Parathyroid adenoma (tissue), 2 donors: ENCODE measurements around the gene ZFYVE16.
"Not testable (repeated sequence)": the region's sequence is repeated elsewhere in the genome, so short reads cannot be mapped to it uniquely, and the experiment has no call there.

Source experiments
- H2AFZ ChIP-seq: fragments of 300-600 bp; sonication (generic); one replicate; pipeline ENCODE4 v1.7.0; 2017; ENCODE audit warnings: antibody characterized with exemption, mild to moderate bottlenecking
- H3K27ac ChIP-seq: fragments of 300-600 bp; sonication (generic); one replicate; pipeline ENCODE4 v1.7.0; 2017
- H3K27me3 ChIP-seq: fragments of 300-600 bp; sonication (generic); one replicate; pipeline ENCODE4 v1.7.0; 2017; ENCODE audit warnings: low read length; ENCODE audit not compliant: control insufficient read depth, insufficient read depth
- H3K36me3 ChIP-seq: fragments of 300-600 bp; sonication (generic); one replicate; pipeline ENCODE4 v1.7.0; 2017; ENCODE audit warnings: low read length; ENCODE audit not compliant: control insufficient read depth, insufficient read depth
- H3K4me1 ChIP-seq: fragments of 300-600 bp; sonication (generic); one replicate; pipeline ENCODE4 v1.7.0; 2017; ENCODE audit warnings: control low read depth
- H3K4me2 ChIP-seq: fragments of 300-600 bp; sonication (generic); one replicate; pipeline ENCODE4 v1.7.0; 2017; ENCODE audit warnings: low read length
- H3K4me3 ChIP-seq: fragments of 300-600 bp; sonication (generic); one replicate; pipeline ENCODE4 v1.7.0; 2017; ENCODE audit warnings: low read depth, low read length
- H3K79me2 ChIP-seq: fragments of 300-600 bp; sonication (generic); one replicate; pipeline ENCODE4 v1.7.0; 2017; ENCODE audit warnings: control low read depth
- H3K9ac ChIP-seq: fragments of 300-600 bp; sonication (generic); one replicate; pipeline ENCODE4 v1.7.0; 2017; ENCODE audit warnings: mild to moderate bottlenecking
- H3K9me3 ChIP-seq: fragments of 300-600 bp; sonication (generic); one replicate; pipeline ENCODE4 v1.7.0; 2017; ENCODE audit warnings: low read length; ENCODE audit not compliant: control insufficient read depth
- TF ChIP-seq, protein P1 (sequence below): fragments of 300-600 bp; sonication (generic); IDR thresholded peaks from one replicate; pipeline ENCODE4 v1.7.0; 2017; ENCODE audit warnings: antibody characterized with exemption, mild to moderate bottlenecking
- donor health status: primary hyperparathyroidism.

The ZFYVE16 gene

DNA sequence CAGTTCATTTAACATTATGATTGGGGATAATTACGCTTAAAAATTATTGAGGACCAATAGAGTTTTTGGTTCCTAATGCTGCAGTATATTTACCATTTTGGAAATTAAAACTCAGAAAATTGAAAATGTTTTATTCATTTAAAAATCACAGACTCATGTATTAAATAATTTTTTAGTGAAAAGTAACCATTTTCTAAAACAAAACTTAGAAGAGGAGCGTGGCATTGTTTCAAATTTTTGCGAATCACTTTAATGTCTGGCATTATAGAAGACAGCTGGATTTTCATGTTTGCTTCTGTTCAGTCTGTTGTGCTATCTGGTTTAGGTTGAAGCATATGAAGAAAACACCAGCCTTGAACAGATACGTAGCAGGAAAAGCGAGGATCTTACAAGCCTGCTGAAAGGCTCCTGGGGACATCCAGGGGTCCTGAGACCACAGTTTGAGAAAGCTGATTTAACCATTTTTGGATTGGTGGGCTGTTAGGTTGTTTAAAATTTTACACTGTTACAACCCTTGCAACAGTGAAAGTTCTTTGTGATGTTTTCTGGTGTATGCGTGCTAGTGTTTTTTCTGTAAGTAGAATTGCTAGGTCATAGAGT is 1.6 kb downstream of the ZFYVE16 start:
- no peak overlapping the region for H3K9ac ChIP-seq

DNA sequence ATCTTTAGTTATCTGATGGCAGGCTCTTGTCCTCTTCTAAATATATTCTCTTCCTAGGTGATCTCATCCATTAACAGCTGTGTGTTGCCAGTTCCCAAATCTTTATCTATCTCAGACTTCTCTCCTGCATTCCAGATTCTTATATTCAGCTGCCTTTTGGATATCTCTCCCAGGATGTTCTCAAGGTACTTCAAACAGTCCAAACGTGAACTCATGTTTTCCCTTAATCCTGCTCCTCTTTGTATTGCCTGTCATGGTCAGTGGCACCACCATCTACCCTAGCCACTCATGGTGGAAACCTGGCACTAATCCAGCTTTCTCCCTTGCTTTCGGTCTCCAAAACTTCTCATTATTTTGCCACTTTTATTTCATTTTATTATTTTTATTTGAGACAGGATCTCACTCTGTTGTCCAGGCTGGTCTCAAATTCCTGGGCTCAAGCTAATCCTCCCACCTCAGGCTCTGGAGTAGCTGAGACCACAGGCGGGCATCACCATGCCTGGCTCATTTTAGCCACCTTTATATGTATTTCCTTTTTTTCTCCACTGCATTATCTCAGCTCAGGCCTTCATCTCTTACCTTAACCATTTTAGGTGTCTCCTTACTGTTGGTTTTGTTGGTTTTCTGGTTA is 3.8 kb downstream of the ZFYVE16 start:
- H3K9me3 ChIP-seq = no peaks in the 10 kb centered on the region
- peaks cover 9% of the 10 kb centered on the region for H3K4me1 ChIP-seq
- no peaks in the 10 kb centered on the region for H3K36me3 ChIP-seq

More for the DNA sequence above, 1.6 kb downstream of the ZFYVE16 start:
- TF ChIP-seq, protein P1, sequence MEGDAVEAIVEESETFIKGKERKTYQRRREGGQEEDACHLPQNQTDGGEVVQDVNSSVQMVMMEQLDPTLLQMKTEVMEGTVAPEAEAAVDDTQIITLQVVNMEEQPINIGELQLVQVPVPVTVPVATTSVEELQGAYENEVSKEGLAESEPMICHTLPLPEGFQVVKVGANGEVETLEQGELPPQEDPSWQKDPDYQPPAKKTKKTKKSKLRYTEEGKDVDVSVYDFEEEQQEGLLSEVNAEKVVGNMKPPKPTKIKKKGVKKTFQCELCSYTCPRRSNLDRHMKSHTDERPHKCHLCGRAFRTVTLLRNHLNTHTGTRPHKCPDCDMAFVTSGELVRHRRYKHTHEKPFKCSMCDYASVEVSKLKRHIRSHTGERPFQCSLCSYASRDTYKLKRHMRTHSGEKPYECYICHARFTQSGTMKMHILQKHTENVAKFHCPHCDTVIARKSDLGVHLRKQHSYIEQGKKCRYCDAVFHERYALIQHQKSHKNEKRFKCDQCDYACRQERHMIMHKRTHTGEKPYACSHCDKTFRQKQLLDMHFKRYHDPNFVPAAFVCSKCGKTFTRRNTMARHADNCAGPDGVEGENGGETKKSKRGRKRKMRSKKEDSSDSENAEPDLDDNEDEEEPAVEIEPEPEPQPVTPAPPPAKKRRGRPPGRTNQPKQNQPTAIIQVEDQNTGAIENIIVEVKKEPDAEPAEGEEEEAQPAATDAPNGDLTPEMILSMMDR = no peak
- Histone ChIP-seq H3K27ac (no peak overlapping the region), H3K27me3 (no peaks in the 10 kb centered on the region), H3K9me3 (no peaks in the 10 kb centered on the region), H3K36me3 (no peaks in the 10 kb centered on the region), H3K4me2 (no peak overlapping the region), H3K4me1 (peaks cover 9% of the 10 kb centered on the region), H2AFZ (no peak overlapping the region), H3K4me3 (no peak overlapping the region), H3K79me2 (peaks cover 24% of the 10 kb centered on the region)

DNA sequence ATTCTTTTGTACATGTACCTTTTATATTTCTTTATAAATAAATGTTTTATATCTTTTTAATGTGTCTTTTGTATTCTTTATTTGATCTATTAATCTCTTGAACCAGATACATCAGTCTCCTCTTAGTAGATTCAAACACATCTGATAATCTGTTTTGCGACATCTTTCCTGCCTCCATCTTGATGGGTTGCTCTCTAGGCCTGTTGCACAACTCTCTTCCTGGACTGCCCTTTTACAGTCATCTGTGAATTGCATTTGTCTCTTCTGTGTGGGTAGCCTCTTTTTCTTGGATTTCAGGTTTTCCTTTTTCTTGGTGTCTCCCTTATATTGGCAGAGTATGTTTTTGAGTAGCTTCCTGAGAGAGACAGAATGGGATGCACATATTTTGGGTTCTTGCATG is 6.2 kb downstream of the ZFYVE16 start:
- H3K9ac ChIP-seq = no peak overlapping the region
- H3K27me3 ChIP-seq = no peaks in the 10 kb centered on the region
- peaks cover 33% of the 10 kb centered on the region for H3K79me2 ChIP-seq
- no peaks in the 10 kb centered on the region for H3K36me3 ChIP-seq
- no peaks in the 10 kb centered on the region for H3K9me3 ChIP-seq
- no peak overlapping the region for H2AFZ ChIP-seq
- no peak overlapping the region for H3K4me2 ChIP-seq
- no peak overlapping the region for H3K4me3 ChIP-seq
- peaks cover 5% of the 10 kb centered on the region for H3K4me1 ChIP-seq
- TF ChIP-seq, protein P1 = no peak
- H3K27ac ChIP-seq = no peak overlapping the region

More for the DNA sequence above, 3.8 kb downstream of the ZFYVE16 start:
- H2AFZ ChIP-seq = no peak overlapping the region
- no peak overlapping the region for H3K9ac ChIP-seq
- H3K4me2 ChIP-seq = peak overlapping the region; percentile 28
- no peak overlapping the region for H3K27ac ChIP-seq
- H3K27me3 ChIP-seq = no peaks in the 10 kb centered on the region
- no peak overlapping the region for H3K4me3 ChIP-seq
- TF ChIP-seq, protein P1 = no peak
- peaks cover 31% of the 10 kb centered on the region for H3K79me2 ChIP-seq

DNA sequence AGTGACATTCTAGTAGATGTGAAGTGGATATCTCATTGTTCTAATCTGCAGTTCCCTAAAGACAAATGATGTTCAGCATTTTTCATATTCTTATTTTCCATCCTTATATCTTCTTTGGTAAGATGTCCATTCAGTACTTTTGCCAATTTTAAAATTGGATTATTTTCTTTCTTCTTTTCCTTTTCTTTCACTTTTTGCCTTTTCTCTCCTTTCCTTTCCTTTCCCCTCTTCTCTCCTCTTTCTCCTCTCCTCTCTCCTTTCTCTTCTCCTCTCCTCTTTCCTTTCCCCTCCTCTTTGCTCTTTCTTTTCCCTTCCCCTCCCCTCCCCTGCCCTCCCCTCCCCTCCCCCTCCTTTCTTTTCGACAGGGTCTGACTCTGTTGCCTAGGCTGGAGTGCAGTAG is 10.1 kb downstream of the ZFYVE16 start:
- peaks cover 28% of the 10 kb centered on the region for H3K79me2 ChIP-seq

DNA sequence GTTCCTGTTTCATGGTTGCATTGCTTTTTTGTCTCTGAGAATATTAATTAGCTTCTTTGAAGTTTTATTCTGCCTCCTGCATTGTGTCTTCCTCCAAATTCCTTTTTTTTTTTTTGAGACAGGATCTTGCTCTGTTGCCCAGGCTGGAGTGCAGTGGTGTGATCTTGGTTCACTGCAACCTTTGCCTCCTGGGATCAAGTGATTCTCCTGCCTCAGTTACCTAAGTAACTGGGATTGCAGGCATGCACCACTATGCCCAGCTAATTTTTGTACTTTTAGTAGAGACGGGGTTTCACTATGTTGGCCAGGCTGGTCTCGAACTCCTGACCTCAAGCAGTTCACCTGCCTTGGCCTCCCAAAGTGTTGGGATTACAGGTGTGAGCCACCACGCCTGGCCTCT is 16.5 kb downstream of the ZFYVE16 start:
- H3K79me2 ChIP-seq = peaks cover 17% of the 10 kb centered on the region
- not testable (repeated sequence) for H3K9me3 ChIP-seq, H3K4me2 ChIP-seq, H3K36me3 ChIP-seq, H2AFZ ChIP-seq, H3K9ac ChIP-seq, H3K27me3 ChIP-seq, H3K27ac ChIP-seq, H3K4me3 ChIP-seq, H3K4me1 ChIP-seq

More for the DNA sequence above, 10.1 kb downstream of the ZFYVE16 start:
- Histone ChIP-seq H3K4me2 (no peak overlapping the region), H3K4me1 (no peaks in the 10 kb centered on the region), H3K27ac (no peak overlapping the region), H3K36me3 (no peaks in the 10 kb centered on the region), H3K27me3 (no peaks in the 10 kb centered on the region), H3K9ac (no peak overlapping the region), H2AFZ (no peak overlapping the region), H3K9me3 (no peaks in the 10 kb centered on the region), H3K4me3 (no peak overlapping the region)
- TF ChIP-seq, protein P1 = no peak
